Endothelial cell of umbilical vein (primary cell): ENCODE data around the gene WASL. TPM values are rescaled to one million over a fixed set of nuclear protein-coding genes. Genes with fewer than 3 reads are reported as not detected.

ENCODE experiments used
- BruUV-seq: library from RNA; stranded (reverse); fragments of 400-500 nt; replicated peaks from 2 replicates; lab custom pipeline; 2021; lab: Mats Ljungman, UMichigan
- CTCF ChIA-PET: fragments of 300-600, 350-600 bp; sonication (Branson Sonifier 250); formaldehyde crosslinking; loops from one replicate; lab custom pipeline; 2021; ENCODE audit warnings: antibody characterized with exemption, inconsistent platforms; lab: Charles Lee
- POLR2A ChIA-PET: fragments of 300-600, 350-600 bp; sonication (Branson Sonifier 250); formaldehyde crosslinking; loops from one replicate; lab custom pipeline; 2021; ENCODE audit warnings: antibody characterized with exemption, inconsistent platforms; lab: Charles Lee
- DNase-seq: peaks from one replicate; pipeline ENCODE4 v3.0.0-alpha.2; 2011; ENCODE audit warnings: low read depth, low spot score
- FAIRE-seq: peaks from 2 replicates; lab custom pipeline; 2011; peaks lifted over from hg19 to GRCh38; lab: Jason Lieb, UNC
- H2AFZ ChIP-seq: 2 replicates; pipeline ENCODE4 v1.6.0; 2012; ENCODE audit warnings: low read depth, low read length, control low read depth, inconsistent platforms
- H3K27ac ChIP-seq: 2 replicates; pipeline ENCODE4 v1.5.1; 2011; ENCODE audit warnings: low read depth, mild to moderate bottlenecking, control low read depth, low read length, moderate library complexity; ENCODE audit not compliant: insufficient read depth
- H3K27me3 ChIP-seq, 2 experiments: 2 replicates each; pipeline versions ENCODE4 v1.6.0 to v1.6.1; 2011; ENCODE audit warnings: low read length in 2 of 2, mixed read lengths in 1 of 2; ENCODE audit not compliant: control insufficient read depth in 2 of 2, insufficient read depth in 2 of 2
- H3K36me3 ChIP-seq, 2 experiments: 2 replicates in 1 of 2; 3 replicates in 1 of 2; pipeline ENCODE4 v1.5.1; 2011; ENCODE audit warnings: low read length in 2 of 2, mild to moderate bottlenecking in 1 of 2, moderate library complexity in 1 of 2; ENCODE audit not compliant: control insufficient read depth in 2 of 2, insufficient read depth in 2 of 2; ENCODE audit errors: extremely low read depth in 1 of 2
- H3K4me1 ChIP-seq: 3 replicates; pipeline ENCODE4 v1.5.1; 2011; ENCODE audit warnings: mild to moderate bottlenecking, low read length; ENCODE audit not compliant: control insufficient read depth, insufficient read depth; ENCODE audit errors: extremely low read depth
- H3K4me2 ChIP-seq: 2 replicates; pipeline ENCODE4 v1.6.1; 2011; ENCODE audit warnings: low read length, control low read depth, mixed read lengths; ENCODE audit not compliant: insufficient read depth
- H3K4me3 ChIP-seq, 3 experiments: fragments of 200-600 bp in 1 of 3; sonication (generic), shearing (Covaris generic) in 1 of 3; replicated peaks in 1 of 3; 2 replicates each; pipeline ENCODE4 v1.5.1; 2011 to 2016; ENCODE audit warnings: control low read depth in 3 of 3, low read length in 3 of 3, mild to moderate bottlenecking in 2 of 3, inconsistent platforms in 1 of 3, low read depth in 1 of 3, moderate library complexity in 1 of 3; ENCODE audit not compliant: insufficient read depth in 1 of 3
- H3K79me2 ChIP-seq: 2 replicates; pipeline ENCODE4 v1.6.0; 2012; ENCODE audit warnings: low read length, inconsistent platforms; ENCODE audit not compliant: control insufficient read depth, insufficient read depth
- H3K9ac ChIP-seq: replicated peaks from 2 replicates; pipeline ENCODE3; 2011; ENCODE audit warnings: low read length, control low read depth; ENCODE audit not compliant: insufficient read depth; ENCODE audit errors: extremely low read depth
- H3K9me1 ChIP-seq: replicated peaks from 3 replicates; pipeline ENCODE4 v1.6.0; 2011; ENCODE audit warnings: mild to moderate bottlenecking, low read length; ENCODE audit not compliant: control insufficient read depth, insufficient read depth; ENCODE audit errors: extremely low read depth
- H3K9me3 ChIP-seq: replicated peaks from 2 replicates; pipeline ENCODE4 v1.5.1; 2012; ENCODE audit warnings: low read length, inconsistent platforms; ENCODE audit not compliant: control insufficient read depth, insufficient read depth
- H4K20me1 ChIP-seq: replicated peaks from 2 replicates; pipeline ENCODE3; 2011; ENCODE audit warnings: mild to moderate bottlenecking, low read length; ENCODE audit not compliant: control insufficient read depth, insufficient read depth; ENCODE audit errors: extremely low read depth
- CTCF ChIP-seq, 2 donors: IDR thresholded peaks; 1 replicate in 1 of 2; 2 replicates in 1 of 2; pipeline ENCODE4 v1.5.1; 2011; ENCODE audit warnings: low read length in 2 of 2, mild to moderate bottlenecking in 2 of 2, moderate library complexity in 2 of 2, control low read depth in 1 of 2, inconsistent platforms in 1 of 2, low read depth in 1 of 2; ENCODE audit not compliant: insufficient read depth in 1 of 2; ENCODE audit errors: extremely low read depth in 1 of 2
- EZH2 ChIP-seq: IDR thresholded peaks from 2 replicates; pipeline ENCODE4 v1.6.1; 2012; ENCODE audit warnings: borderline replicate concordance, low read depth, mild to moderate bottlenecking, moderate library complexity, low read length, inconsistent platforms; ENCODE audit not compliant: severe bottlenecking
- FOS ChIP-seq: IDR thresholded peaks from 2 replicates; pipeline ENCODE4 v1.6.1; 2011; ENCODE audit warnings: mild to moderate bottlenecking, low read length, moderate library complexity, borderline replicate concordance; ENCODE audit not compliant: insufficient read depth
- GATA2 ChIP-seq: IDR thresholded peaks from 2 replicates; pipeline ENCODE4 v1.7.0; 2011; ENCODE audit warnings: low read depth, mild to moderate bottlenecking, moderate library complexity, mixed read lengths, low read length; ENCODE audit not compliant: insufficient read length, insufficient read depth
- JUN ChIP-seq: IDR thresholded peaks from 2 replicates; pipeline ENCODE4 v1.6.1; 2011; ENCODE audit warnings: borderline replicate concordance, low read depth; ENCODE audit not compliant: insufficient read length, insufficient read depth
- MAX ChIP-seq: IDR thresholded peaks from 2 replicates; pipeline ENCODE4 v1.6.1; 2011; ENCODE audit not compliant: insufficient read depth, insufficient read length
- MYC ChIP-seq: IDR thresholded peaks from one replicate; pipeline ENCODE4 v1.6.1; 2011; ENCODE audit warnings: mild to moderate bottlenecking, low read depth, low read length
- POLR2A ChIP-seq: IDR thresholded peaks from 2 replicates; pipeline ENCODE4 v1.6.1; 2012; ENCODE audit warnings: low read depth, mild to moderate bottlenecking, control low read depth, low read length
- POLR2AphosphoS5 ChIP-seq: IDR thresholded peaks from 2 replicates; pipeline ENCODE4 v1.6.1; 2012; ENCODE audit warnings: low read depth, mild to moderate bottlenecking, control low read depth, low read length, moderate library complexity; ENCODE audit not compliant: insufficient read depth
- dilution Hi-C: fragments of 300-500 bp; cut with MboI; formaldehyde crosslinking; loops from one replicate; pipeline ENCODE4 v1.15.0; 2019; ENCODE audit warnings: low sequenced_read_pairs; ENCODE audit not compliant: extremely low pct_ligation_motif_present
- intact Hi-C: fragments of 100-400 bp; cut with micrococcal nuclease; formaldehyde crosslinking; loops from one replicate; pipeline ENCODE4 v1.10.0; 2022
- polyA plus RNA-seq, 4 experiments: library from polyadenylated mRNA; depleted of rRNA in 3 of 4; stranded (reverse) in 3 of 4; unstranded in 1 of 4; fragments of >200 nt; gene quantifications; 2 replicates each; pipeline versions ENCODE4 v1.2.1 to v1.2.3, GENCODE V29; 2011 to 2012; ENCODE audit warnings: missing spikeins in 1 of 4
- total RNA-seq: library from RNA; stranded (reverse); gene quantifications from 2 replicates; pipeline ENCODE4 v1.2.3, GENCODE V29; 2021

The WASL gene
- total and polyA plus RNA-seq, 2 donors (not counting 3 experiments of a cell fraction or from before 2014, with no cell fraction given) = 5.2 to 24.0 TPM

- FAIRE-seq = no peak
- no peaks in the 10 kb centered on the region for H4K20me1 ChIP-seq
- H3K4me2 ChIP-seq = no peak overlapping the region
- H3K27me3 ChIP-seq = peaks cover 7 to 8% of the 10 kb centered on the region in 2 experiments
- no peaks in the 10 kb centered on the region for H3K4me1 ChIP-seq
- no peak for DNase-seq
- H3K9me1 ChIP-seq = no peaks in the 10 kb centered on the region
- no peaks in the 10 kb centered on the region for H3K79me2 ChIP-seq
- TF ChIP-seq FOS (no peak), GATA2 (no peak), POLR2A (no peak), CTCF (IDR thresholded peaks at IDR 0.05; ENCODE audit: extremely low read depth in 1 of 2, insufficient read depth in 1 of 2, low read depth in 1 of 2, low read length in 2 of 2) (no peak), JUN (no peak), POLR2AphosphoS5 (no peak), MYC (no peak), MAX (no peak), EZH2 (no peak)
- H3K4me3 ChIP-seq = no peak overlapping the region
- CTCF ChIA-PET = interaction anchor here (1.3 kb wide), 1 partner anchor 19 kb away, joined by 8 read pairs; no protein-coding TSS in a partner anchor
- no peaks in the 10 kb centered on the region for H3K9me3 ChIP-seq
- POLR2A ChIA-PET = no interaction called here
- H2AFZ ChIP-seq = no peak overlapping the region
- intact Hi-C loops = no loop called here
- no peak overlapping the region for H3K27ac ChIP-seq
- H3K36me3 ChIP-seq = no peaks in the 10 kb centered on the region
- H3K9ac ChIP-seq = no peak overlapping the region
- dilution Hi-C loops = no loop called here
- BruUV-seq = no TSS peak
These were observed 85.6 kb downstream of the WASL start for GRCh38 chr7:123663200-123663599.
